Suppressor macrophage treated with lipopolysaccharide for 4 hours (primary cell): Measurements from ENCODE around the gene KIF26B.
"Not testable (repeated sequence)": the region's sequence is repeated elsewhere in the genome, so short reads cannot be mapped to it uniquely, and the experiment has no call there.

ENCODE experiments used
- DNase-seq: peaks from one replicate; pipeline ENCODE4 v3.0.0-alpha.2; 2020

Gene KIF26B

GRCh38 chr1:245397771-245398170, 243.0 kb downstream of the KIF26B start:
- DNase-seq = no peak

GRCh38 chr1:245398180-245398579, 243.4 kb downstream of the KIF26B start:
- no peak for DNase-seq

- DNase-seq = no peak
Measured at GRCh38 chr1:245401881-245402587, 247.2 kb downstream of the KIF26B start.

GRCh38 chr1:245402998-245403397, 248.2 kb downstream of the KIF26B start:
- not testable (repeated sequence) for DNase-seq

GRCh38 chr1:245404527-245404926, 249.7 kb downstream of the KIF26B start:
- DNase-seq = no peak

- DNase-seq = no peak
Measured at GRCh38 chr1:245404952-245405351, 250.2 kb downstream of the KIF26B start.

GRCh38 chr1:245406426-245406825, 251.6 kb downstream of the KIF26B start:
- no peak for DNase-seq

GRCh38 chr1:245407983-245408382, 253.2 kb downstream of the KIF26B start:
- DNase-seq = no peak

- DNase-seq = no peak
Measured at GRCh38 chr1:245409341-245410195, 254.8 kb downstream of the KIF26B start.

GRCh38 chr1:245411245-245412036, 256.7 kb downstream of the KIF26B start:
- DNase-seq = no peak

- no peak for DNase-seq
Measured at GRCh38 chr1:245412306-245412705, 257.5 kb downstream of the KIF26B start.

GRCh38 chr1:245416781-245417180, 262.0 kb downstream of the KIF26B start:
- no peak for DNase-seq

GRCh38 chr1:245418077-245418476, 263.3 kb downstream of the KIF26B start:
- DNase-seq = no peak

- DNase-seq = no peak
Measured at GRCh38 chr1:245419461-245419978, 264.7 kb downstream of the KIF26B start.

- no peak for DNase-seq
Measured at GRCh38 chr1:245419989-245420388, 265.2 kb downstream of the KIF26B start.

GRCh38 chr1:245420926-245421325, 266.1 kb downstream of the KIF26B start:
- DNase-seq = no peak

GRCh38 chr1:245428681-245429080, 273.9 kb downstream of the KIF26B start:
- no peak for DNase-seq

- DNase-seq = no peak
Measured at GRCh38 chr1:245431706-245432105, 276.9 kb downstream of the KIF26B start.

GRCh38 chr1:245432228-245432875, 277.6 kb downstream of the KIF26B start:
- DNase-seq = no peak

- no peak for DNase-seq
Measured at GRCh38 chr1:245433561-245433960, 278.8 kb downstream of the KIF26B start.

GRCh38 chr1:245434280-245434679, 279.5 kb downstream of the KIF26B start:
- DNase-seq = no peak

GRCh38 chr1:245436407-245436806, 281.6 kb downstream of the KIF26B start:
- no peak for DNase-seq
